Endothelial cell of umbilical vein (primary cell): ENCODE results near the gene RDH5.

Experiments used
- EZH2 ChIP-seq: IDR thresholded peaks from 2 replicates; pipeline ENCODE4 v1.6.1; 2012; ENCODE audit warnings: borderline replicate concordance, low read depth, mild to moderate bottlenecking, moderate library complexity, low read length, inconsistent platforms; ENCODE audit not compliant: severe bottlenecking
- FOS ChIP-seq: IDR thresholded peaks from 2 replicates; pipeline ENCODE4 v1.6.1; 2011; ENCODE audit warnings: mild to moderate bottlenecking, low read length, moderate library complexity, borderline replicate concordance; ENCODE audit not compliant: insufficient read depth
- JUN ChIP-seq: IDR thresholded peaks from 2 replicates; pipeline ENCODE4 v1.6.1; 2011; ENCODE audit warnings: borderline replicate concordance, low read depth; ENCODE audit not compliant: insufficient read length, insufficient read depth
- MYC ChIP-seq: IDR thresholded peaks from one replicate; pipeline ENCODE4 v1.6.1; 2011; ENCODE audit warnings: mild to moderate bottlenecking, low read depth, low read length
- POLR2AphosphoS5 ChIP-seq: IDR thresholded peaks from 2 replicates; pipeline ENCODE4 v1.6.1; 2012; ENCODE audit warnings: low read depth, mild to moderate bottlenecking, control low read depth, low read length, moderate library complexity; ENCODE audit not compliant: insufficient read depth
- TF ChIP-seq, protein P1 (sequence below), 2 donors: IDR thresholded peaks; 1 replicate in 1 of 2; 2 replicates in 1 of 2; pipeline ENCODE4 v1.5.1; 2011; ENCODE audit warnings: low read length in 2 of 2, mild to moderate bottlenecking in 2 of 2, moderate library complexity in 2 of 2, control low read depth in 1 of 2, inconsistent platforms in 1 of 2, low read depth in 1 of 2; ENCODE audit not compliant: insufficient read depth in 1 of 2; ENCODE audit errors: extremely low read depth in 1 of 2
- TF ChIP-seq, protein P2 (sequence below): IDR thresholded peaks from 2 replicates; pipeline ENCODE4 v1.6.1; 2011; ENCODE audit not compliant: insufficient read depth, insufficient read length

DNA sequence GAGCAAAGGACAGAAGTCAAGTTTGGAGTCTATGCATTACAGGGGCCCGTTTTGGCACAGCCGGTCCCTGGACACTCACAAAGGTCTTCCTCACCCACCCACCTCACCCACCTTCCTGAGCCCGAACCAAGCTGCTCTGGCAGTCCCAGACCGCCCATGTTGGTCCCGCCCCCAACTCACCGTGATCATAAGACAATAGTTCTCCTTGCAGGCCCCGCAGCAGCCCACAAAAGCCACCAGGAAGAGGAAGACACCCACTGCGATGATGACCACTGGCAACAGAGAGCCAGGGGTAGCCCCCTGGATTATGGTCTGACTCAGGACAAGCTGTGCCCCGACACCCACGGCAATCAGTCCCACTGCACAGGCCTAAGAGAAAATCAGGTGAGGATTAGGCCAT, 6.8 kb downstream of the RDH5 start:
- TF ChIP-seq, protein P1, sequence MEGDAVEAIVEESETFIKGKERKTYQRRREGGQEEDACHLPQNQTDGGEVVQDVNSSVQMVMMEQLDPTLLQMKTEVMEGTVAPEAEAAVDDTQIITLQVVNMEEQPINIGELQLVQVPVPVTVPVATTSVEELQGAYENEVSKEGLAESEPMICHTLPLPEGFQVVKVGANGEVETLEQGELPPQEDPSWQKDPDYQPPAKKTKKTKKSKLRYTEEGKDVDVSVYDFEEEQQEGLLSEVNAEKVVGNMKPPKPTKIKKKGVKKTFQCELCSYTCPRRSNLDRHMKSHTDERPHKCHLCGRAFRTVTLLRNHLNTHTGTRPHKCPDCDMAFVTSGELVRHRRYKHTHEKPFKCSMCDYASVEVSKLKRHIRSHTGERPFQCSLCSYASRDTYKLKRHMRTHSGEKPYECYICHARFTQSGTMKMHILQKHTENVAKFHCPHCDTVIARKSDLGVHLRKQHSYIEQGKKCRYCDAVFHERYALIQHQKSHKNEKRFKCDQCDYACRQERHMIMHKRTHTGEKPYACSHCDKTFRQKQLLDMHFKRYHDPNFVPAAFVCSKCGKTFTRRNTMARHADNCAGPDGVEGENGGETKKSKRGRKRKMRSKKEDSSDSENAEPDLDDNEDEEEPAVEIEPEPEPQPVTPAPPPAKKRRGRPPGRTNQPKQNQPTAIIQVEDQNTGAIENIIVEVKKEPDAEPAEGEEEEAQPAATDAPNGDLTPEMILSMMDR (IDR thresholded peaks at IDR 0.05; ENCODE audit: extremely low read depth in 1 of 2, insufficient read depth in 1 of 2, low read depth in 1 of 2, low read length in 2 of 2) = no peak
- no peak for TF ChIP-seq JUN
- TF ChIP-seq POLR2AphosphoS5 = no peak
- no peak for TF ChIP-seq MYC
- no peak for TF ChIP-seq EZH2
- TF ChIP-seq, protein P2, sequence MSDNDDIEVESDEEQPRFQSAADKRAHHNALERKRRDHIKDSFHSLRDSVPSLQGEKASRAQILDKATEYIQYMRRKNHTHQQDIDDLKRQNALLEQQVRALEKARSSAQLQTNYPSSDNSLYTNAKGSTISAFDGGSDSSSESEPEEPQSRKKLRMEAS = no peak
- TF ChIP-seq FOS = no peak
